ENCODE results near the gene EEF1B2.
A peak's percentile ranks its signal among the peaks of the same experiment; 100 is the strongest.

The EEF1B2 gene

DNA sequence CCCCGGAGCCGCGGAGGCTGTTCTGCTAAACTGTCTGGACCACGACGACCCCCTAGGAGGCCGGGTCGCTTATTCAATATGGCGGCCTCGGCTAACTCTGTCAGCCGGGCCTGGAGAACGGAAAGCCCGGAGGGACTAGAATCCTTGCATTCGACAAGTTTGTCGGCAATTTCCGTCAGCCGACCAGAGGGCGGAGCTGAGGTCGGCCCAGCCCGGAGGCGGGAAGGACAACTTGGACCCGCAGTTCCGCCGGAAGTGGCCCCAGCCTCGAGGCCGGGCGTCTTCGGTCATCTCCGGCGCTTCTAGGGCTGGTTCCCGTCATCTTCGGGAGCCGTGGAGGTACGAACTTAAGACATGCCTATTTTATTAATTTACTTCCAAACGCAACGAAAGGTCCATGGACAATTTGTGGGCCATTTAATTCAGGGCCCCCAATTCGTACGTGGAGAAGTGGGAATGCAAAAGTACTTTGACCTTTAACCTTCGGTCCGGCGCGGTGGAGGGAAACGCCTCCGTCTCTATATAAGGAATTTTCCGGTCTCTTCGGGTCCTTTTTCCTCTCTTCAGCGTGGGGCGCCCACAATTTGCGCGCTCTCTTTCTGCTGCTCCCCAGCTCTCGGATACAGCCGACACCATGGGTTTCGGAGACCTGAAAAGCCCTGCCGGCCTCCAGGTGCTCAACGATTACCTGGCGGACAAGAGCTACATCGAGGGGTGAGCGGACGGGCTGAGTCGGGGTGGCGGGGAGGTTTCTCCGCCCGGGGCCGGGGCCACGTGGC lies at the start of gene EEF1B2, which contains the start of gene NDUFS1:
TSS of gene EEF1B2 (plus strand) at position 550 of the 779 bp plus-strand sequence. CDS start at position 635, 85 bp downstream.
TSS of gene NDUFS1 (minus strand) at position 99 of the 779 bp plus-strand sequence. CDS start 5,766 bp downstream, outside the sequence.
- H3K27ac ChIP-seq (ENCODE audit: low read length) = peak within 1 kb of the TSS; percentile 98

GRCh38 chr2:206112108-206112507 lies 47.6 kb upstream of the EEF1B2 start:
- Histone ChIP-seq H3K9ac (ENCODE audit: low read depth, low read length) (no peak overlapping the region), H3K4me2 (ENCODE audit: insufficient read depth, low read length) (no peak overlapping the region), H3K36me3 (ENCODE audit: insufficient read depth, low read length) (peaks cover 2% of the 10 kb centered on the region; the same call in 1 of the 2 replicates), H2AFZ (ENCODE audit: low read depth, low read length) (no peak overlapping the region), H3K27me3 (ENCODE audit: insufficient read depth, low read length, poor library complexity) (no peaks in the 10 kb centered on the region), H3K4me1 (ENCODE audit: insufficient read depth, low read length) (no peaks in the 10 kb centered on the region), H3K79me2 (ENCODE audit: insufficient read depth, low read length) (no peaks in the 10 kb centered on the region), H3K9me3 (ENCODE audit: insufficient read depth, low read length, severe bottlenecking) (no peaks in the 10 kb centered on the region), H3K4me3 (ENCODE audit: low read depth in 1 of 2, low read length in 2 of 2) (no peak overlapping the region), H3K27ac (ENCODE audit: low read length) (no peak overlapping the region), H4K20me1 (ENCODE audit: insufficient read depth, low read length) (no peaks in the 10 kb centered on the region)
- no peak for DNase-seq
- ATAC-seq (ENCODE audit: insufficient read depth, low read depth) = no peak
- TF ChIP-seq EZH2 (IDR thresholded peaks at IDR 0.05; ENCODE audit: borderline replicate concordance, low read depth, low read length, severe bottlenecking) = no peak
- no peak for TF ChIP-seq CTCF (IDR thresholded peaks at IDR 0.05; ENCODE audit: borderline replicate concordance, extremely low read depth, low read length, poor library complexity, severe bottlenecking)

More for the DNA sequence above, at the start of gene EEF1B2, which contains the start of gene NDUFS1:
- DNase-seq (peak; percentile 97), ATAC-seq (ENCODE audit: insufficient read depth, low read depth) (peak; percentile 87)
- Histone ChIP-seq H3K9ac (ENCODE audit: low read depth, low read length) (peak within 1 kb of the TSS; percentile 82), H3K4me1 (ENCODE audit: insufficient read depth, low read length) (peaks cover 47% of the 10 kb centered on the region), H3K79me2 (ENCODE audit: insufficient read depth, low read length) (peaks cover 85% of the 10 kb centered on the region), H3K4me2 (ENCODE audit: insufficient read depth, low read length) (peak within 1 kb of the TSS; percentile 81), H3K9me3 (ENCODE audit: insufficient read depth, low read length, severe bottlenecking) (no peaks in the 10 kb centered on the region), H4K20me1 (ENCODE audit: insufficient read depth, low read length) (peaks cover 36% of the 10 kb centered on the region; the same call in 1 of the 2 replicates), H3K36me3 (ENCODE audit: insufficient read depth, low read length) (peaks cover 47% of the 10 kb centered on the region), H3K27me3 (ENCODE audit: insufficient read depth, low read length, poor library complexity) (no peaks in the 10 kb centered on the region), H3K4me3 (ENCODE audit: low read depth in 1 of 2, low read length in 2 of 2) (peak within 1 kb of the TSS; percentile 79 to 88), H2AFZ (ENCODE audit: low read depth, low read length) (peak within 1 kb of the TSS; percentile 90)
- TF ChIP-seq CTCF (IDR thresholded peaks at IDR 0.05; ENCODE audit: borderline replicate concordance, extremely low read depth, low read length, poor library complexity, severe bottlenecking) = no peak
- no peak for TF ChIP-seq EZH2 (IDR thresholded peaks at IDR 0.05; ENCODE audit: borderline replicate concordance, low read depth, low read length, severe bottlenecking)

GRCh38 chr2:206112846-206113547 lies 46.7 kb upstream of the EEF1B2 start:
- no peak overlapping the region for H3K4me3 ChIP-seq (ENCODE audit: low read depth in 1 of 2, low read length in 2 of 2)
- H4K20me1 ChIP-seq (ENCODE audit: insufficient read depth, low read length) = no peaks in the 10 kb centered on the region
- no peak for TF ChIP-seq EZH2 (IDR thresholded peaks at IDR 0.05; ENCODE audit: borderline replicate concordance, low read depth, low read length, severe bottlenecking)
- no peak for TF ChIP-seq CTCF (IDR thresholded peaks at IDR 0.05; ENCODE audit: borderline replicate concordance, extremely low read depth, low read length, poor library complexity, severe bottlenecking)
- no peaks in the 10 kb centered on the region for H3K4me1 ChIP-seq (ENCODE audit: insufficient read depth, low read length)
- ATAC-seq (ENCODE audit: insufficient read depth, low read depth) (peak; percentile 40; the same call in 1 of the 3 replicates), DNase-seq (no peak)
- peaks cover 7% of the 10 kb centered on the region; the same call in 1 of the 2 replicates for H3K36me3 ChIP-seq (ENCODE audit: insufficient read depth, low read length)
- no peak overlapping the region for H2AFZ ChIP-seq (ENCODE audit: low read depth, low read length)
- no peak overlapping the region for H3K27ac ChIP-seq (ENCODE audit: low read length)
- H3K9ac ChIP-seq (ENCODE audit: low read depth, low read length) = no peak overlapping the region
- no peaks in the 10 kb centered on the region for H3K27me3 ChIP-seq (ENCODE audit: insufficient read depth, low read length, poor library complexity)
- H3K4me2 ChIP-seq (ENCODE audit: insufficient read depth, low read length) = no peak overlapping the region
- no peaks in the 10 kb centered on the region for H3K79me2 ChIP-seq (ENCODE audit: insufficient read depth, low read length)
- no peaks in the 10 kb centered on the region for H3K9me3 ChIP-seq (ENCODE audit: insufficient read depth, low read length, severe bottlenecking)

All from DND-41 (cell line).